ENCODE measurements around the gene ERGIC1. TPM values are rescaled to one million over a fixed set of nuclear protein-coding genes. Genes with fewer than 3 reads are reported as not detected.

Gene ERGIC1
- total RNA-seq, 2 donors from 2014 or later: 228 to 380 TPM

Small RNA genes lying within 50 kb of the gene (small RNA-seq; reads per million reads assigned to genes)
- 0 reads per million in 2 donors for gene AC022217.4

Other genes with a start within 250 kb of the ERGIC1 start
- gene NEURL1B, start 193.0 kb upstream of the ERGIC1 start, total RNA-seq: 10 to 100 TPM; 23.9 to 39.9 TPM
- gene DUSP1, start 63.1 kb upstream of the ERGIC1 start, total RNA-seq: 100 to 1,000 TPM; 559 to 659 TPM
- 10 to 100 TPM; 20.4 to 47.6 TPM for gene RPL26L1, start 125.2 kb downstream of the ERGIC1 start, total RNA-seq
- gene ATP6V0E1, start 149.5 kb downstream of the ERGIC1 start, total RNA-seq: 100 to 1,000 TPM; 171 to 232 TPM
- 10 to 100 TPM; 21.5 to 52.3 TPM for gene CREBRF, start 222.1 kb downstream of the ERGIC1 start, total RNA-seq

All from prostate gland (tissue), 2 donors.